Putamen (tissue), 1 donor: ENCODE results near the gene PHB1.
"Not testable (repeated sequence)": the region's sequence is repeated elsewhere in the genome, so short reads cannot be mapped to it uniquely, and the experiment has no call there.

Experiments
- DNase-seq: peaks from one replicate; pipeline ENCODE4 v3.0.0-alpha.2; 2016; ENCODE audit warnings: low spot score

PHB1 gene

GRCh38 chr17:49378311-49378710, 36.4 kb downstream of the PHB1 start:
- DNase-seq = no peak

DNA sequence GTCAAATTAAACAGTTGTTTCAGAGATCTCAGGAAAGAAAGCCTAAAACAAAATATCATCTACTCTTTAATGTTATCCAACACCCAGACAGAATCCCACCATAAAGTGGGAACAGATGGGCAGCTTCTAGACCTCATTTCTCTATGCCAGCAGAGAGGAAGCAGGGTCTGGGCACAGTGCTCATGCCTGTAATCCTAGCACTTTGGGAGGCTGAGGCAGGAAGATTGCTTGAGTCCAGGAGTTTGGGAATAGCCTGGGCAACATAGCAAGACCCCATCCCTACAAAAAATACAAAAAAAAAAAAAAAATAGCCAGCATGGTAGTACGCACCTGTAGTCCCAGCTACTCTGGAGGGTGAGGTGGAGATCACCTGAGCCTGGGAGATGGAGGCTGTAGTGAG, 39.1 kb downstream of the PHB1 start:
- DNase-seq = no peak

DNA sequence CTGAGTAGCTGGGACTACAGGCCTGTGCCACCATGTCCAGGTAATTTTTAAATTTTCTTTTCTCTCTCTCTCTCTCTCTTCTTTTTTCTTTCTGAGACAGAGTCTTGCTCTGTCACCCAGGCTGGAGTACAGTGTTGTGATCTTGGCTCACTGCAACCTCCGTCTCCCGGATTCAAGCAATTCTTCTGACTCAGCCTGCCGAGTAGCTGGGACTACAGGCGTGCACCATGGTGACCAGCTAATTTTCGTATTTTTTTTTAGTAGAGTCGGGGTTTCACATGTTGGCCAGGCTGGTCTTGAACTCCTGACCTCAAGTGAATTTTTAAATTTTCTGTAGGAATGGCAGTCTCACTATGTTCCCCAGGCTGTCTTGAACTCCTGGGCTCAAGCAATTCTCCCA, 41.6 kb downstream of the PHB1 start:
- no peak for DNase-seq

DNA sequence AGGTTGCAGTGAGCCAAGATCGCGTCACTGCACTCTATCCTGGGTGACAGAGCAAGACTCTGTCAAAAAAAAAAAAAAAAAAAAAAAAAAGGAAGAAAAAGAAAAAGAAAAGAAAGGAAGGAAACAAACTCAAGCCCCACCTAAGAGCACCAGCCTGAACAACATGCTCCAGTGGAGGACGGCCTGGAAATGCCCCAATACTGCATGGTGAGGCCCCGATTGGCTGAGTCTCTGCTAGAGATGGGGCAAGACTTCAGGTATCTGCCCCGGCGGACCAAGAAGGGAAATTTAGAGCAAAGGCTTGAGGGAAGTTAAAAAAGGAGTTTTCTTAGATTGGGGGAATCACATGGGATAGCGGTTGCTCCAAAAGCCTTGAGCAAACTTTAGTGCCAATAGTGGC, 42.3 kb downstream of the PHB1 start:
- DNase-seq = no peak

DNA sequence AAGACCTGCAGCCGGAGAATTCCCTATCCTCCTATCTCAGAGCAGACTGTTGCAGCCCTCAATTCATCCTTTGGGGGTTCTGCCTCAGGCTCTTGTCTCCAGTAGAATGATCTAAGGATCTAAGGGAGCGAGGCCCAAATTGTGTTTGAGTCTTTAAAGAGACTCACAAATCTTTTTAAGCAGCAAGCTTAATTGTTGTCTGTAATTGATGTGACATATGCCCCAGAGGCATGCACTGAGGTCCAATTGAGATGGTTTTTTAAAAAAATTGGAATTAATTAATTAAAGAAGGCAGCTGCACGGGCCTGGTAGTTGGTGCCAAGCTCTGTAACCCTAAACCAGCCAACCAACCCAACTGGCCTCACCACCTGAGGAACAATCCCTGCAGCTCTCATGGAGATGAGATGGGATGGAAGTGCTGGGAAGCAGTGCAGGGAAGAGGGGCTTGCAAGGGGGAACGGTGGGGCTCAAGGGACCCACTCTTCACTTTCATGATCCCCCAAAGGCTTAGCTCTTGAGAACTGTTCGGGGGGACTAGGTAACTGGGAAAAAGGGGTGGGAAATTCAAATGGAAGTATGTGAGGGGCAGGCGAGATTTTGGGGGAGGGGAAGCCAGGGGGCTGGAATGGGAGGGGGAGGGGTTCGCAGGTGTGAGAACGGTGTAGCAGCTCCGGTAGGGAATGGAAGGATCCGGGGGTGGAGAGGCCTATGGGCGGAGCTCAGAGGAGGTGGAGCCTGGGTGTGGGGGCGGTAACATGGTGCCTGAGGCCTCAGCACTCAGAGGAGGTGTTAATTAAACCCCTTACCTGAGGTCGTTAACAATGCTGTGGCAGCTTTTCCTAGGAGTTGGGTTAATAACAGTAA, 43.5 kb downstream of the PHB1 start:
- no peak for DNase-seq

GRCh38 chr17:49369760-49370159, 44.9 kb downstream of the PHB1 start:
- DNase-seq = no peak

DNA sequence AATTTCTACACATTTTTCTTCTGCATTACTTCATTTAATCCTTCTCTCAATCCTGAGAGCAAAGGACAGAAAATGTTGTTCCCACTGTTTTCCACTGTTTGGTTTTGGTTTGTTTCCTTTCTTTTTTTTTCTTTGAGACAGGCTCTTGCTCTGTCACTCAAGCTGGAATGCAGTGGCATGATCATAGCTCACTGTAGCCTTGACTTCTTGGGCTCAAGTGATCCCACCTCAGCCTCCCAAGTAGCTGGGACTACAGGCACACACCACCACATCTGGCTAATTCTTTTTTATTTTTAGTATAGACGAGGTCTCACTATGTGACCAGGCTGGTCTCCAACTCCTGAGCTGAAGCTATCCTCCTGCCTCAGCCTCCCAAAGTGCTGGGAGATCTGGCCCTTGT, 45.6 kb downstream of the PHB1 start:
- DNase-seq = no peak

- DNase-seq = peak; percentile 65
Observed at GRCh38 chr17:49365667-49366066, 49.0 kb downstream of the PHB1 start.

DNA sequence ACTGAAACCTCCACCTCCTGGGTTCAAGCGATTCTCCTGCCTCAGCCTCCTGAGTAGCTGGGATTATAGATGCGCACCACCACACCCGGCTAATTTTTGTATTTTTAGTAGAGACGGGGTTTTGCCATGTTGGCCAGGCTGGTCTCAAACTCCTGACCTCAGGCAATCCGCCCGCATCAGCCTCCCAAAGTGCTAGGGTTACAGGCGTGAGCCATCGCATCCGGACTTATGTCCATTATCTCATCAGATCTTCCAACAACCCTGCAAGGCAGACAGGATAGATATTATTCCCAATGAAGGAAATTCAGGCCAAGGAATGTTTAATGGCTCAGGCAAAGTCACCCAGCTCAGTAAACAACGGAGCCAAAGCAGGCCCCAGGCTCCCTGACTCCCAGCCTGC, 49.6 kb downstream of the PHB1 start:
- not testable (repeated sequence) for DNase-seq

DNA sequence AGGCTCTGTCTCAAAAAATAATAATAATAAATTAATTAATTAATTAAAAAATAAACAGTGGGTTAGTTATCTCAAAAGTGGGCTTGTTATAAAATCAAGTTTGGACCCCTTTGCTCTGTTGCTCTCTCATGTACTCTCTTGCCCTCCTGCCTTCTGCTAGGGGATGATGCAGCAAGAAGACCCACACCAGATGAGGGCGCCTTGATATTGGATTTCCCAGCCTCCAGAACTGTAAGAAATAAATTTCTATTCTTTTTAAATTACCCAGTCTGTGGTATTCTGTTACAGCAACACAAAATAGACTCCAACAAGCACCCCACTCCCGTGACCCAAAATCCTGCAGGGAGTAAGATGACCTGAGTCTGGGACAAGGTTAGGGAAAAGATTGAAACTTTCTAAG, 50.6 kb downstream of the PHB1 start:
- no peak for DNase-seq

DNA sequence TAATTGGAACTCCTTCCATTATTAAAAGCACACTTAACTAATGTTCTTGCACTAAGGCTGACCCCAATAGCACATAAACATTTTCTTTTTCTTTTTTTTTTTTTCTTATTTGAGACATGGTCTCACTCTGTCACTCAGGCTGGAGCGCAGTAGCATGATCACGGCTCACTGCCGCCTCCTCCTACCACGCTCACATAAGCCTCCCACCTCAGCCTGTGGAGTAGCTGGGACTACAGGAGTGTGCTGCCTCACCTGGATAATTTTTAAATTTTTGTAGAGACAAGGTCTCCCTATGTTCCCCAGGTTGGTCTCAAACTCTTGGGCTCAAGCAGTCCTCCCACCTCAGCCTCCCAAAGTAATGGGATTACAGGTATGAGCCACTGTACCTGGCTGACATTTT, 51.4 kb downstream of the PHB1 start:
- DNase-seq = no peak

- DNase-seq = no peak
Observed at GRCh38 chr17:49362723-49363117, 52.0 kb downstream of the PHB1 start.

DNA sequence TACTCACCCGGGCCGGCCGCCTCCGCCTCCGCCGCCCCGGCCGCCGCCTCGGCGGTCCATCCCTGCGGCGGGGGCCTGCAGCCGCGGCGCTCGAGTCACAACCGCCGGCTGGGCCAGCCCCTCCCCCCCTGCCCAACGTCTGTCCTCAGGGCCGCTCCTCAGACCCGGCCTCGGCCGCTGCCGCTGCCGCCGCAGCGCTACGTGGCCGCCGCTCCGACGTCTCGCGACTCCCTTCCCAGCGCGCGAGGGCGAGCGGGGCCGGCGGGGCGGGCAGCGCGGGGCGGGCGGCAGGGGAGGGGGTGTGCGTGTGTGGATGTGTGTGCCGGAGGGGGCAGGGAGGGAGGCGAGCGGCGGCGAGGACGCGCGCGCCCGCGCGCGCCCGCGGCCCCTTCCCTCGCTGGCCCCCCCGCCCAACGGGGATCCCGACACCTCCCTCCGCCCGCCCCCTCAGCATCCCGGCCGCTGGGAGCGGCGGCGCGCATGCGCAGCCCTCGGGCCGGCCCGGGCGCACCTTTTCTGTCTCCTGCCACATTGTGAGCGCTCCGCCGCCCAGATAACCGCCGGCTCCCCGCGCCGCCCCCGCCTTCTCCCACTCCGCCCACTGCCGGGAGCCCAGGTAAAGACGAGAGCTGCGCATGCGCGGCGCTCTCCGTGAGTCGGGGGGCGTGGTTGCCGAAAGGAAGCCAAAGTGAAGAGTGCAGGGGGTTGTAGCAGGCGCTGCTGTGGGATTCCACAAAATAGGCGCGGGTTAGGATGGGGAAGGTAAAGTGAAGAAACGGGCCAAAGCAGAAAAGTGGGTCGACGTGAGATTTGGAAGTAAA, 52.6 kb downstream of the PHB1 start, which contains the start of gene ZNF652:
TSS of gene ZNF652 (minus strand) at position 349 of the 821 bp plus-strand sequence. CDS start 44,525 bp downstream, outside the sequence.
- peak; percentile 91 for DNase-seq

DNA sequence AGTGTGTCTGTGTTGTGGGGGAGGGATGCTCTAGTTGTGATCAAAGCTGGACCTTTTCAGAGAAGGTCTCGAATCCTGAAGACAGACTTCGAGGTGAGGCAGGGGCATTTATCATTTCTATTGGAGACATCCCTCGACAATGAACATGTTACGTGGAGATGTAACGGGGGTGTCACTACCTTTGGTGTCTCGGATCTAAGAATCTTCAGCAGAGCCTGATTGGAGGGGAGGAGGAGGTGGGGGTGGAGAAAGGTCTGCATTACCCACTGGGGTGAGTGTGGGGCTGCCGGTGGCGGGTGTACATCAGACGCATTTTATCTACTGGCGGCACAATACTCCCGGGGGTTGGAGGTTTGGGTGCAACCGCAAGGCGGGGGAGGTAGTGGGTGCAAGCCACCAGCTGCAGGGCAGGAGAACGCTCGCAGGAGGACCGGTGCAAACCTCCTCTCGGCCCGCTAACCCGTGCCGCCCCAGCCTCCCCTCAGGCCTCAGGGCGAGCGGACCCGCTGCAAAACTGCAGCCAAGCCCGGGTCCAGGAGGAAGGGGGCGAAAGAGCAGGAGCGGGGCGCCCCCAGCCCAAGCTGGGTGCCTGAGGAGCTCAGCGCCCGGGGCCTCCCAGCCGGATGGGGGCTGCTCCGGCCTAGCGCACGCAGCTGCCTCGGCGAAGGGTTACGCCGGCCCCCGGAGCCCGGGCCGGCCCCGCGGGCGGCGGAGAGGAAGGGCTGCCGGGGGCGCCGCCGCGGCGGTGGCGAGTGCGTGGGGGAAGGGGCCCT, 53.4 kb downstream of the PHB1 start:
- DNase-seq = peak; percentile 78

- no peak for DNase-seq
Observed at GRCh38 chr17:49360796-49361128, 53.9 kb downstream of the PHB1 start.

GRCh38 chr17:49359990-49360795, 54.5 kb downstream of the PHB1 start:
- no peak for DNase-seq

- DNase-seq = peak; percentile 7
Observed at GRCh38 chr17:49358641-49359247, 55.9 kb downstream of the PHB1 start.

DNA sequence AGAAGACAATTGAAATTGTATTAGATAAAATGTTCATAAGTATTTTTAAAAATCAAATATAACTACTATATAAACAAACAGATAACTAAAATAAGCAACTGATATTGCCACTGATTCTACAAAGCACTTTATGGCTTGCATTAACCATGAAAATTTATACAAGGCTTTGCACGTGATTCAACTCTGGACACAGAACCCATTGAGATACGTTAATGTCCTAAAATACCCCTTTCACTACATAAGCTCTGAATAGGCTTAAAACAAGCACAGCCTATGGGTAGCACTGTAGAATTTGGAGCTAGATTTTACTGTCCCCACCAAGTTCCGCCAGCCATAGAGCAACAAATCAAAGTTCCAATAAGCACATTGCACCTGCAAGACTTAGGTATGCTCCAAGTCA, 57.2 kb downstream of the PHB1 start:
- no peak for DNase-seq

GRCh38 chr17:49356320-49356719, 58.4 kb downstream of the PHB1 start:
- no peak for DNase-seq
